ENCODE data around the gene TRIM29. TPM values are rescaled to one million over a fixed set of nuclear protein-coding genes. Genes with fewer than 3 reads are reported as not detected.

The TRIM29 gene
- total RNA-seq, 1 donor from 2014 or later = 146 TPM

- TF ChIP-seq CTCF (IDR thresholded peaks at IDR 0.05; ENCODE audit: insufficient read depth, low read length, severe bottlenecking) = no peak
- H3K27me3 ChIP-seq (ENCODE audit: control insufficient read depth, insufficient read depth, low read length) = no peaks in the 10 kb centered on the region
- DNase-seq (ENCODE audit: low read depth) (no peak), FAIRE-seq (no peak)
- H3K4me3 ChIP-seq (ENCODE audit: low read depth, low read length) = no peak overlapping the region
- no peaks in the 10 kb centered on the region for H3K36me3 ChIP-seq (ENCODE audit: control insufficient read depth, insufficient read depth, low read length)
Measured at GRCh38 chr11:120067438-120068113, 70.3 kb downstream of the TRIM29 start.

GRCh38 chr11:120066738-120067437 is 71.0 kb downstream of the TRIM29 start:
- Histone ChIP-seq H3K27me3 (ENCODE audit: control insufficient read depth, insufficient read depth, low read length) (no peaks in the 10 kb centered on the region), H3K36me3 (ENCODE audit: control insufficient read depth, insufficient read depth, low read length) (no peaks in the 10 kb centered on the region), H3K4me3 (ENCODE audit: low read depth, low read length) (no peak overlapping the region)
- DNase-seq (ENCODE audit: low read depth) (no peak), FAIRE-seq (no peak)
- TF ChIP-seq CTCF (IDR thresholded peaks at IDR 0.05; ENCODE audit: insufficient read depth, low read length, severe bottlenecking) = no peak

- DNase-seq (ENCODE audit: low read depth) = no peak
- no peak for FAIRE-seq
- no peak overlapping the region for H3K4me3 ChIP-seq (ENCODE audit: low read depth, low read length)
- no peaks in the 10 kb centered on the region for H3K36me3 ChIP-seq (ENCODE audit: control insufficient read depth, insufficient read depth, low read length)
- H3K27me3 ChIP-seq (ENCODE audit: control insufficient read depth, insufficient read depth, low read length) = no peaks in the 10 kb centered on the region
- TF ChIP-seq CTCF (IDR thresholded peaks at IDR 0.05; ENCODE audit: insufficient read depth, low read length, severe bottlenecking) = no peak
Measured at GRCh38 chr11:120065876-120066275, 72.0 kb downstream of the TRIM29 start.

- no peak for DNase-seq (ENCODE audit: low read depth)
- Histone ChIP-seq H3K36me3 (ENCODE audit: control insufficient read depth, insufficient read depth, low read length) (no peaks in the 10 kb centered on the region), H3K27me3 (ENCODE audit: control insufficient read depth, insufficient read depth, low read length) (no peaks in the 10 kb centered on the region), H3K4me3 (ENCODE audit: low read depth, low read length) (no peak overlapping the region)
- no peak for TF ChIP-seq CTCF (IDR thresholded peaks at IDR 0.05; ENCODE audit: insufficient read depth, low read length, severe bottlenecking)
- no peak for FAIRE-seq
Measured at GRCh38 chr11:120065176-120065575, 72.7 kb downstream of the TRIM29 start.

GRCh38 chr11:120064341-120064740 is 73.6 kb downstream of the TRIM29 start:
- H3K27me3 ChIP-seq (ENCODE audit: control insufficient read depth, insufficient read depth, low read length) = no peaks in the 10 kb centered on the region
- DNase-seq (ENCODE audit: low read depth) = no peak
- H3K36me3 ChIP-seq (ENCODE audit: control insufficient read depth, insufficient read depth, low read length) = no peaks in the 10 kb centered on the region
- TF ChIP-seq CTCF (IDR thresholded peaks at IDR 0.05; ENCODE audit: insufficient read depth, low read length, severe bottlenecking) = no peak
- no peak for FAIRE-seq
- no peak overlapping the region for H3K4me3 ChIP-seq (ENCODE audit: low read depth, low read length)

All from bronchial epithelial cell (primary cell).